GM12891 (cell line): ENCODE data around the gene FAM20C.

Source experiments
- DNase-seq: peaks from one replicate; pipeline ENCODE4 v3.0.0; 2011; ENCODE audit warnings: low spot score; ENCODE audit not compliant: insufficient read length
- FAIRE-seq: peaks from 2 replicates; lab custom pipeline; 2011; peaks lifted over from hg19 to GRCh38; lab: Jason Lieb, UNC
- PAX5 ChIP-seq: IDR thresholded peaks from 2 replicates; pipeline ENCODE4 v1.6.1; 2011; ENCODE audit warnings: low read length, moderate library complexity, mild to moderate bottlenecking; ENCODE audit not compliant: insufficient read depth, severe bottlenecking
- POLR2A ChIP-seq: IDR thresholded peaks from 2 replicates; pipeline ENCODE4 v1.6.1; 2011; ENCODE audit warnings: low read depth, low read length, control low read depth
- POLR2AphosphoS5 ChIP-seq: IDR thresholded peaks from 2 replicates; pipeline ENCODE4 v1.6.1; 2011; ENCODE audit warnings: low read depth, low read length, control low read depth
- POU2F2 ChIP-seq: IDR thresholded peaks from 2 replicates; pipeline ENCODE4 v1.6.1; 2011; ENCODE audit warnings: low read depth, mild to moderate bottlenecking, control low read depth, low read length, moderate library complexity
- SPI1 ChIP-seq: IDR thresholded peaks from 2 replicates; pipeline ENCODE4 v1.6.1; 2011; ENCODE audit warnings: low read depth, low read length, control low read depth
- TAF1 ChIP-seq: IDR thresholded peaks from 2 replicates; pipeline ENCODE4 v1.6.1; 2011; ENCODE audit warnings: low read depth, low read length, control low read depth

The FAM20C gene

DNA sequence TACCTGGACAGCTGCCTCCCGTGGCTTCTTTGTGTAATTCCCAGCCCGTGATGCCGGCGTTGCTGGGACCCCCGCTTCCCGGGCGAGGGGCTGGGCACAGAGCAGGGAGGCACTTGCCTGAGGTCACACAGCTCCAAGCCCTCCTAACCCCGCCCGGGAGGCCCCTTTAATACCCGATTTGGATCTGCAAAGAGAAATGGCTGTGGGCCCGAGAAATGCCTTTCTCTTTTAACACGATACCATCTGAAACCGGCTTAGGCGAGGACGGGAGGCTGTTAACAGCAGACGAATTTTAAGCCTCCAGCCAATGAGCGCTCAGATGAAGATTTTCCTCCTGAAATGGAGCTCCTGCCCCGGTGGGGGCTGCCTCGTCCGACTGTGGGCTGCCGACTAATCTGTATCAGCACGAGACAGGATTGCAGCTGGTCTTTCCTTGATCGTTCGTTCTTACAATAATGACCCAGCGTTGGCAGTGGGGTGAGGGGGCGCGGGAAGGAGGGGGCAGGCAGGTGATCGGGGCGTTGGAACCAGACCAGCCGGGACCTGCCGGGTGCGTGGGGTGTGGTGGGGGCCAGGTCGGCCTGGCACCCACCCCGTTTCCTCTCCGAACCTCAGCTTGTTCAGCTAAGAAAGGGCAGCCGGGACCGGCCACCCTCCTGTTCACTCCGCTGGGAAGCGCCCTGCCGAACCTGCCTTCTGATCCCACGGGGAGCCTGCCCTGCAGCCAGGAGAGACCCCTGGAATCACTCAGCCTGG is 61.4 kb downstream of the FAM20C start:
- no peak for FAIRE-seq
- no peak for DNase-seq
- TF ChIP-seq POLR2A = no peak
- no peak for TF ChIP-seq PAX5
- TF ChIP-seq SPI1 = no peak
- TF ChIP-seq POU2F2 = no peak
- TF ChIP-seq TAF1 = no peak
- no peak for TF ChIP-seq POLR2AphosphoS5

DNA sequence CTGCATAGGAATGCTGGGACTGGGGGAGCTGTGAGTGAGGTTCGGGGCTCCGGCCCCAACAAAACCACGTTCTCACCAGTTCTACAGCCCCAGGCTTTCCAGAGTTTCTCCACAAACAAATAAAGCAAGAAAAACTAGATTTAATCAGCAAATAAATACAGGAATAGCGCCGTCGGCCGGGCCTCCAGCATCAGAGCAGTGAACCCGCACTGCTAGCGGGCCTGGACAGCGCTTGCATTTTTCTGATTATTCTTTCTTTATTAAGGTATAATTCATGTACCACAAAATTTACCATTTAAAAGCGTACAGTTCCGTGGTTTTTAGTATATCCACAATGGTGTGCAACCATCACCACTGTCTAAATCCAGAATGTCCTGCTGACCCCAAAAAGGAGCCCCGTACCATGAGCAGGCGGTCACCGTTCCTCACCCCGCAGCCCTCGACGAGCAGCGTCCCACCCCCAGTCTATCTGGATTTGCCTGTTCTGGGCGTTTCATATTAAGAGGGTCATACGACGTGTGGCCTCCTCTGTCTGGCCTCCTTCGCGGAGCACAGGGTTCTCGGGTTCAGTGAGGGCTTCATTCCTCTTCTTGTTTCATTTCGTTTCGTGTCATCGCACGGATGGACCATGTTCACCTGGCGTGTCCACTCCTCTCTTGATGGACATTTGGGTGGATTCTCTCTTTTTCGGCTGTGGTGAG is 62.1 kb downstream of the FAM20C start:
- DNase-seq (no peak), FAIRE-seq (no peak)
- TF ChIP-seq POU2F2 = no peak
- no peak for TF ChIP-seq PAX5
- no peak for TF ChIP-seq TAF1

DNA sequence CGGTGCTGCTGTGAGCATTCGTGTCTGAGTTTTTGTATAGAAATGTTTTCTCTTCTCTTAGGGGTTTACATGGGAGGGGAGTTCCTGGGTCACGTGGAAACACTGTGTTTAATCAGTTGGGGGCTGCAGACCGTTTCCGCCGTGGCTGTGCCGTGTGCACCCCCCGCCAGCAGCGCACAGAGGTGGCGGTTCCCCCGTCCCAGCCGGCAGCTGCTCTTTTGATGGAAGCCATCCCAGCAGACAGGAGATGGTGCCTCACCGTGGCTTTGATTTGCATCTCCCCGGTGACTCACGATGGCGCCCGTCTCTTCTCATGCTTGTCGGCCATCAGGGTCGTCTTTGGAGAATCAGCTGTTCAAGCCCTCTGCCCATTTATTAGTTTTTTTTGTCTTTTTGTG is 62.7 kb downstream of the FAM20C start:
- no peak for TF ChIP-seq TAF1
- TF ChIP-seq POLR2AphosphoS5 = no peak
- no peak for TF ChIP-seq PAX5
- no peak for TF ChIP-seq POU2F2
- TF ChIP-seq SPI1 = no peak
- no peak for TF ChIP-seq POLR2A
- FAIRE-seq = no peak
- no peak for DNase-seq

GRCh38 chr7:255721-256361 is 63.5 kb downstream of the FAM20C start:
- FAIRE-seq = no peak
- no peak for DNase-seq
- TF ChIP-seq POLR2A (no peak), PAX5 (no peak), POLR2AphosphoS5 (no peak), POU2F2 (no peak), SPI1 (no peak), TAF1 (no peak)

DNA sequence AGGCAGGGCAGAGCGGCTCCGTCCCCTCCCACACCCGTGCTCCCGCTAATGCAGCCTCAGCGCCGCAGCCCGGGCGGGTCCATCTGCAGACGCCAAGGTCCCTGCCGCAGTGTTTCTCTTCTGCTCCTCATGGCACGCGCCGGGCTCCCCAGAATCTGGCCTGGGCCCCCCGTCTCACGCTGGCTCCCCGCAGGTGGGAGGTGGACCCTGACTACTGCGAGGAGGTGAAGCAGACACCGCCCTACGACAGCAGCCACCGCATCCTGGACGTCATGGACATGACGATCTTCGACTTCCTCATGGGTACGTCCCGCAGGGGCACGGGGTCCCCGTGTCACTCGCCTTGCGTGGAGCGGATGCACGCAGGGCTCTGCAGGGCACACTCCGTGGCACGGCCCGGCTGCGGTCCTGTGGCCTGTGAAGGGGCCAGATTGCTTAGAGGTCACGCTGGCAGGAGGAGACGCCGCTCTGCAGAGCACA is 64.1 kb downstream of the FAM20C start:
- no peak for DNase-seq
- no peak for TF ChIP-seq POU2F2
- no peak for TF ChIP-seq POLR2A
- no peak for TF ChIP-seq PAX5
- no peak for TF ChIP-seq TAF1
- TF ChIP-seq SPI1 = no peak
- TF ChIP-seq POLR2AphosphoS5 = no peak
- no peak for FAIRE-seq

GRCh38 chr7:256981-257646 is 64.7 kb downstream of the FAM20C start:
- no peak for FAIRE-seq
- no peak for TF ChIP-seq POU2F2
- TF ChIP-seq PAX5 = no peak
- no peak for TF ChIP-seq POLR2A
- no peak for TF ChIP-seq SPI1
- no peak for TF ChIP-seq POLR2AphosphoS5
- no peak for TF ChIP-seq TAF1
- DNase-seq = no peak

GRCh38 chr7:257647-257992 is 65.2 kb downstream of the FAM20C start:
- DNase-seq (no peak), FAIRE-seq (no peak)
- TF ChIP-seq POU2F2 = no peak
- no peak for TF ChIP-seq PAX5
- TF ChIP-seq POLR2A = no peak
- no peak for TF ChIP-seq TAF1
- no peak for TF ChIP-seq SPI1
- no peak for TF ChIP-seq POLR2AphosphoS5

GRCh38 chr7:258476-259190 is 66.3 kb downstream of the FAM20C start:
- TF ChIP-seq SPI1 (no peak), POLR2AphosphoS5 (no peak), POLR2A (no peak), TAF1 (no peak), POU2F2 (no peak), PAX5 (no peak)
- FAIRE-seq (no peak), DNase-seq (no peak)

- DNase-seq (no peak), FAIRE-seq (no peak)
- TF ChIP-seq POLR2AphosphoS5 (no peak), SPI1 (no peak), POLR2A (no peak), PAX5 (no peak), POU2F2 (no peak), TAF1 (no peak)
Observed at GRCh38 chr7:259191-259505, 66.8 kb downstream of the FAM20C start.
